Activated CD4-positive, alpha-beta T cell treated with anti-CD3 and anti-CD28 coated beads for 48 hours (primary cell): ENCODE results near the gene CHRDL1.
"Not testable (repeated sequence)": the region's sequence is repeated elsewhere in the genome, so short reads cannot be mapped to it uniquely, and the experiment has no call there.

Source experiments
- DNase-seq: peaks from one replicate; pipeline ENCODE4 v3.0.0-alpha.2; 2020

CHRDL1 gene, protein sequence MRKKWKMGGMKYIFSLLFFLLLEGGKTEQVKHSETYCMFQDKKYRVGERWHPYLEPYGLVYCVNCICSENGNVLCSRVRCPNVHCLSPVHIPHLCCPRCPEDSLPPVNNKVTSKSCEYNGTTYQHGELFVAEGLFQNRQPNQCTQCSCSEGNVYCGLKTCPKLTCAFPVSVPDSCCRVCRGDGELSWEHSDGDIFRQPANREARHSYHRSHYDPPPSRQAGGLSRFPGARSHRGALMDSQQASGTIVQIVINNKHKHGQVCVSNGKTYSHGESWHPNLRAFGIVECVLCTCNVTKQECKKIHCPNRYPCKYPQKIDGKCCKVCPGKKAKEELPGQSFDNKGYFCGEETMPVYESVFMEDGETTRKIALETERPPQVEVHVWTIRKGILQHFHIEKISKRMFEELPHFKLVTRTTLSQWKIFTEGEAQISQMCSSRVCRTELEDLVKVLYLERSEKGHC

DNA sequence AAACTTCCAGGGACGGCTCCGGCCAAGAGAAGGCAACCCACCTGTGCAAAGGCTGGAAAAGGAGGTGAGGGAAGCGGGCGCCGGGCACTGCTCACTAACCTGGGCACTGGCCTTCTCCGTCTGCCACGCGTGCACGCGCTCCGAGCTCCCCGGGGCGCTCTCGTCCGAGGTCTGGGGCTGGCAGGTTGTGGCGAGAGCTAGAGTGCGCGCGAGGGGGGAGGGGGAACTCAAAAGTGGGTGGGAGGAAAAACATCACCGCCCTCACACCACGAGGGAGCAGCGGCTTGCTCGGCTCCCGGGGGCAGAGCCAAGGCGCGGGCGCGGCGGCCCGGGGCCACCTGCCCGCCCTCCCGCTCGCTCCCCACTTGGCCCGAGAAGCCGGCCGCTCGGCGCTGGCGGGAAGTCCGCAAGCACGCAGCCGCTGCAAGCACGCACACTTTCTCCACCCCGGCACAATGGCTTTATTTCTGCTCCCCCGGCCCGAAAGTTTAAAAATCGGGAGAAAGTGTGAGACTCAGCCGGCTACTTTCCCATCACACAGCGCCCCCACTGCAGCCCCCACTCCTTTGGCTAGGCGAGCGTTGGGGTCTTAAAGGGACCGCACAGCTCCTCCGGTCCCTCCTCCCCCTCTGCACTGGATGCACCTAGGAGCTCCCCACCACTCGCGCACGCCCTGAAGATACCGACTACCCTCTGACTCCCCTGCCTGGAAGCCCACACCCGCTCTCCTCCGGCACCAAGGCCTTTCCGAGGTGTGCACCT lies at the start of gene CHRDL1:
Gene CHRDL1, minus strand, starts transcription at position 173 of the 762 bp plus-strand sequence. CDS start 3,636 bp downstream, outside the sequence.
- peak; percentile 2 for DNase-seq

DNA sequence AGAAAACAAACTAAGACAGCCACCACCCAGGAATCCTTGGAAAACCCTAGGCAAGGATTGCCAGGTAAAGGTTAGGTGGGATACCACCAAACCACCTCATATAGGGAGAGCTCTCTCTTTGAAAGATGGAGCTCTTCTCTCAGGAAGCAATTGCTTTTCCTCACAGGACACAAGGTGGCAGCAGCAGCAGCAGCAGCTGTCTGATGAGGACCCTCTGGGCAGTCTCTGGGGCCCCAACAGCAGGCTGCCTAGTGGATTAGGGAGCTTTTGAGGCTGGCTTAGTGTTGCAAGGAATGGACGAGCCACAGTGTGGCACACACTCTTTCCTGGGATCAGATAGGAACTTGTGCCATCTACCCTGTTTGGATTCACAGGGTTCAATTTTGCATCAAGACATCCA lies 41.4 kb upstream of the CHRDL1 start:
- no peak for DNase-seq

DNA sequence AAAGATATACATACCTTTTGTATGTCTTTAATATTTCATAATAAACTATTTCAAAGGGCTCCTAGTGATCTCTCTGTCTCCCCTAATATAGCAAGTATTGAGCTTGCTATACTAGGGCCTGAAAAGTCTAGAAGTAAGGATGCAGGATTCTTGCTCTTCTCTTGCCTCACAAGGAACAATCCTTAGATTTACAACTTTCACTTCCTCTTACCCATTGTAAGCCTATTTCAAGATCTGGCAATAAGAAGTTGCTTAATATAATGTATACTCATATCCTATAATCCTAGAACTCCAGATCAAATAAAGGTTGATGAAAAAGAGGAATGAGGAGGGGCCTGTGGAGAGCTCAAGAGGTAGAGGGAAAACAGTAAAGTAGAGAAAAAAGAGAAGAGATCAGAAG lies 40.8 kb upstream of the CHRDL1 start:
- DNase-seq = no peak

DNA sequence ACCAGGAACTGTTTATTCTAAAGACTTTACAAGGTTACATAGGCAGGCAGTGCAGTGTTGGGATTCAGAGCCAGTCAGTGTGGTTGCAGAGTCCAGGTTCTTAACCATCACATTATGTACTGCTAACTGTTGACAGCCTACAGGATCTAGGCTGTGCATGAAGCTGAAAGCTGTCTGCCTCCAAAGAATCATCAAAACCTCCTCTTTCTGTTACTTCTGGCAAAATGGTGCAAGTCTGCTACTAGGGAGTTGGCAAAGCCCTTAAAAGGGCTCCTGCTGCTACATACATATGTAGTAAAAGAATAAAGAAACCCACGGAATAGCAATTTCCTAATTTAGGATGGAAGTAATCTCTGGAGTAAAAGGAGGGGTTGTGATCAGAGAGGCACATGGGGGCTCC lies 40.4 kb upstream of the CHRDL1 start:
- DNase-seq = no peak

DNA sequence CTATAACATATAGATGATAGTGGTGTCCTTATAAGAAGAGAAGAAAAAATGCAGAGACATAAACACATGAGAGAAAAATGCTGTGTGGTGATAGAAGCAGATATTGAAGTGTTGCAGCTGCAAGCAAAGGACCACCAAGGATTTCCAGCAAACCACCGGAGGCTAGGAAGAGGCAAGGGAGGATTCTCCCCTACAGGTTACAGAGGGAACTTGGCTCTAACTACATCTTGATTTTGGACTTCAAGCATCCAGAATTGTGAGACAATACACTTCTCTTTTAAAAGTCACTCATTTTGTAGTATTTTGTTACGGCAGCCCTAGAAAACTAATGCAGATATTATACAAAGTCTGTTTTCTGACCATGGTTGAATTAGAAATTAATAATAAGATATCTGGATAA lies 30.4 kb upstream of the CHRDL1 start:
- no peak for DNase-seq

DNA sequence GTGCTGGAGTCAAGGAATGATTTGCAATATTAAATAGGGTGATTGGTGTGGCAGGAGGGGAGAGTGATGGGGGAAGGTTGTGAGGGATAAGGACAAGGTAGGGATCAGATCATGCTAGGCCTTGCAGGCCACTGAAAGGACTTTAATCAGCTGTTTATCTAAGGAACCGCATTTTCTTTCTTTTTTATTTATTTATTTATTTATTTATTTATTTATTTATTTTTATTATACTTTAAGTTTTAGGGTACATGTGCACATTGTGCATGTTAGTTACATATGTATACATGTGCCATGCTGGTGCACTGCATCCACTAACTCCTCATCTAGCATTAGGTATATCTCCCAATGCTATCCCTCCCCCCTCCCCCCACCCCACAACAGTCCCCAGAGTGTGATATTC lies 20.9 kb upstream of the CHRDL1 start:
- DNase-seq = not testable (repeated sequence)

DNA sequence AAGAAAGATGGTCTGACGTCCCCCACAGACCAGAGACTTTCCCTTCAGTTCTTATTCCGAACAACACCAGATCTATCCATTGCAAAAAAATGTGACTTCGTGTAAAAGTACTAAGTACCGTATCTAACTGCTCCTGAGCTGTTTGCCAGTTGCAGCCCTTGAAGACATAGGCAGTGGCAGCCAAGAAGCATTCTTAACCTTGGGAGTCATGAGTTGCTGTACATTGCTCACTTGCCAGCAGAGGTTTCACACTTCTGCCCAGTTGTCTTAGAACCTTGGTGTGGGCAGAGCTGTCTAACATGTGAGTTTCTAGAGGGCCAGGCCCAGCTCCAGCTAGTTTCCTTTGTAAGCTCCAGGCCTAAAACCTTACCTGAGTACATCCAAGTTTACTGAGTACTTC lies 10.5 kb upstream of the CHRDL1 start:
- DNase-seq = no peak

DNA sequence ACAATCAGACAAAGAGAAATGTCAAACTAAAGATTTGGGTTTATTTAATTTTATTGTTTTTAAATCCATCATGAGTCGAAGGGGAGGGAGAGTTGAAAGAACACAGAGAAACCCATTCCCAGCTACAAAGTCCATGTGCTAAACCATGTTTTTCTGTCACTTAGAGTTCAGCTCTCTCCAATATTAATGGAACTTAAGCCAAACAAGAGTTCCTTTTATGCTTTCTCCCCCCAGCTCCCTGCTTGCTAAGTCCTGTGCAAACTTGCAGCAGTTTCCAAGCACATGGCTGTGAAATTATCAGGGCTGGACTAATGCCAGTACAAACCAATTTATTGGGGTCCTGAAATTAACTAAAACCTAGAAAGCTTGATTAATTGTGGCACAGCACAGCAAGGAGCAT lies 9.7 kb upstream of the CHRDL1 start:
- DNase-seq = no peak

DNA sequence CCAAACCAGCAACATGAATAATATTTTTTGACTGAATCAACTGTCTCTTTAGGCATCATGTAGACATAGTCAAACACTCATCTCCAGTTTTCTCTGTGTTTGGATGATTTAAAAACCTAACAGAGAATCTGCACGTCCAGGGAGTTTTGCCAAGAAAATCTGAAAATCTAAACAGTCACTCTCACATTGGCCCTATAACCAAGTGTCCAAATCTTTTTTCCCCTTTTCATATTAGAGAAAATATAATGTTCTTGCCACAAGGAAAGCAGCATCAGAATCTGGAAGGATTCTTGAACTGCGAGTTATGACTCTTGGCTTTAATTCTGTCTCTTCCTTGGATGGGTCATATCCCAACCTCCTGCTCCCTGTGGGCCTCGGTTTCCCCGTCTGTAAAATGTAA lies 8.8 kb upstream of the CHRDL1 start:
- no peak for DNase-seq

DNA sequence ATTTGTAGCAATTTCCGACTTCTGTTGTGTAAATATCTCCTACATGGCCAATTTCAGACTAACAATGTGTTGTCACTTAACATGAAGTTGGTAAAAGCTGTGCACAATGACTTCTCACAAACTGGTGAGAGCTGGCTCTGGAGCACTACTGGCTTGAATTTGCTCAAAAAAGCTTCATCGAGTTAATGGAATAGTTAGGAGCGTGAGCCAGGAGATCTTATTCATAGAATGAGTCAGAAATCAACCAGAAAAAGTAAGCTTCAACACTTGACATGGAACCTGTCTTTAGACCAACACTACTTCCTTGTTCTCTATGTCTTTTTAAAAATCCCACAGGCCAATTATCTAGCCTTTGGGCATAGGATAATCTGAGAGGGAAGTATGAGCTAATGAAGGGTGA lies 7.9 kb upstream of the CHRDL1 start:
- DNase-seq = no peak

DNA sequence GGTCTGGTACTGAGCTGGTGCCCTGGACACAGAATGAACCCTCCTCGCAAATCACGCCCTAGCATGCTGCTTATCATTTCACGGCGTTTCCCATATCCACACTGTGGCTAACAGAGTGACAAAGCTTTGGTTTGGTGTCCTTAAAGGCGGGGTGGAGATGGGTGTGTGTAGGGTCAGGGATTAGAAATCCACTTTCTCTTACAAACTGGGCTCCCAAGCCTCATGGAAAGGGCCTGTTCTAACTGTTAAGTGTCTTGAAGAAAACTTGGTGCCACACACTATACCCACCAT lies 735 bp upstream of the CHRDL1 start:
- DNase-seq = no peak

DNA sequence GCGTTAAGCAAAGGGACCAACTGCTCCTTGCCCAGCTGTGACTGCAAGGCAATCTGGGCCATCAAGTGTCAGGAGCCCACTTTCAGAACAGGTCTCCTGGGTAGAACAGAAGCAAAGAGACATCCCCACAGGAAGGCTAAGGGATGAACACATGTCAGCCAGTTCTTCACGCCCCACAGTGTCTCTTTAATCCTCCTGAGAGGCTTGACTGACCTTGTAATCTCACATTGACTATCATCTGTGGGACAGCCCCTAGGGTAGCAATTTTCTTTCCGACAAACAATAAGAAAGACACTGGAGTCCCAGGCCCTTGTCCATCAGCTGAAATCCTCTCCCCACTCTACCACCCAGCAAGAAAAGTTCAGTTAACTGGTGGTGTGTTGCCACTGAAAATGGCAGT lies 1.0 kb downstream of the CHRDL1 start:
- no peak for DNase-seq

DNA sequence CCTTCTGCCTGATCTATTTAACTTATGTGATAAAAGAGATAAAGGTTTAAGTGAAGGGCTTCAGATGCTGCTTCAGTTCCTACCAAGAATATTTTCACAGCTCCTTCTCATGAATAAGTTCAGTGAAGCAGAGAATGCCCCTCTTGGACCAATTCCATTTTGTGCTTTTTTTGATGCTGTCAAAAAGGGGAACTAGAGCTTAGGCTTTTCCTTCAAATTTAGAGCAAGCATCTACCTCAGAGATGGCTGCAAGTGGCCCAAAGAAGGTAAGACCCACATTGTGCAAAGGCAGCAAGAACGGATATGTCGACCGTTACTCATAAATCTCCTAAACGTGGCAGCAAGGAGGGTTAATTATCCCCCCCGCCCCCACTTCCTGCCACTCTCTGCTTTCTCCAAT lies 4.5 kb downstream of the CHRDL1 start:
- DNase-seq = no peak

DNA sequence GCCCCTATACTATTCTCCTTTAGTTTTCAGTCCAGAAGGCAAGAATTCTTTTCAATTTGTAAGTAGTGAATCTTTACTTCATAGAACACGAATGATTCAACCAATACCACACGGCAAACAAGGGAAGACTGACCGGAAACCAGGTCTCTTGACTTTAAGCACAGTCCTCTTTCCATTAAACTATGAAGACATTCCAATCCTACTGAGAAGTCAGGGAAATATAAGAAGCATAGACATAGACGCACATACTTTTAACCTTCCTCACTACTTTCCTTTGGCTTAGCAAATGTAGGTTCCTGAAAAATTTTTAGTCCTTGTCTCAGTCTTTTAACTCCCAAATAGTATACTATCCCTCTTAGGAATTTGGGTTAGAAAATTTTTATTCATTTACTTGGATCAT lies 9.1 kb downstream of the CHRDL1 start:
- DNase-seq = no peak

DNA sequence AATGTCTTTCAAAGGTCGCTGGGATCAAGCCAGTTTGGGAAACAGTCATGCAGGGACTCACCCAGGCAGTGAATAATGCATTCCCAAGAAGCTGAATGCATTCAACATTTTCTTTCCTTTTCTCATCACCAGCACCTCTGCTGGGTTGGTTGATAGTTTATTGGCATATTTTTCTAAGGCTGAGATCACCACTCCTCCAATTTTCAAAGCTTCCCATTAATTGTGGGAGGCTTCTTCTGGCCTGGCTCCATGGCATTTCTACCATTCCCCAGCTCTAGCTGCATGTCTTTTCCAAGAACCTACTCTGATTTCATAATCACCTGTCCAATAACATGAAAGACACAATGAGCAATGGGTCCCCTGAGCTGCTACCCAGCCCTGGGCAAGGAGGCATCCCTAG lies 35.8 kb downstream of the CHRDL1 start:
- no peak for DNase-seq

DNA sequence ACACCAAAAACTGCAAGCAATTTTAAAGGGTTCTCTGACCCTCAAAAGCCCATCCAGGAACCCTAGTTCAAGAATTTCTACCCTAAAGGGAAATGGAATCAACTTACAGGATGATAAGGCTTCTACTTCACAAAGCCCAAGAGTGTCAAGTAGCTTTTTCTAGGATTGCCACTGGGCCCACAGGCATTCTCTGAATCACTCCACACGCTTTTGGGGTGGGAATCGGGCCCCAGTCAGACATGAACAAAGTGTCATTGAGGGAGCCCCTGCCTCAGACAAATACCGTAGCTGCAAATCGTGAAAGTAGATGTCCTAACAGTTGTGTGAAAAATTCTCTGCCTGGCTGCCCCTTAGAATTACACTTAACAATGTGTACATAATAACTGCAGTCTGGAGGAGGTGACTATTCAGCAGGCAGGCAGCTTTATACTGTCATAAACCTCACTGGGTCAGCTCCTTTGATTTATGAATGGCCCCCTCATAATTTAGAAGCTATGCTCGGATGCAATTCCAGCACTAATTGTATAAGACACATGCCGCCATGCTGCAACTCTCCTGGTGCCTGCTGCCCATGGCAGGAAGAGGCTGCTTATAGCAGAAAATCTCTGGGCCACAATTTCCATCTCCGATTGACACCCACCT lies 36.7 kb downstream of the CHRDL1 start:
- no peak for DNase-seq

DNA sequence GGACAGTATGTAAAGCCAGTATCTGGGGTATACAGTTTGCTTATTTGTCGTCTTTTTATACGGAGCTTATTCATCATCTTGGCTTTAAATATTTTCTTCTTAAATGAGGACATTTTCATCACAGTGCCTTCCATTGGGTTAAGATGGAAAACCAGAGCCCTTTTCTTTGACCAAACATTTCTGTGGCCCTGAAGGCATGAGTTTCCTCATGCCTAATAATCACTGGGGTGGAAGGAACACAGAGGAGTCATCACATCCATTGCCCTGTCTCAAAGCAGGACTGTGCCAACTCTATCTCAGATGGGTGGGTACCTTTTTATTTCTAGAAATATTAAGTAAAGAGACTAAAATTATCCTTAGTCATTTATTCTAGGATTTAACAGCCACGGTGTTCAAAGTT lies 40.0 kb downstream of the CHRDL1 start:
- DNase-seq = no peak

DNA sequence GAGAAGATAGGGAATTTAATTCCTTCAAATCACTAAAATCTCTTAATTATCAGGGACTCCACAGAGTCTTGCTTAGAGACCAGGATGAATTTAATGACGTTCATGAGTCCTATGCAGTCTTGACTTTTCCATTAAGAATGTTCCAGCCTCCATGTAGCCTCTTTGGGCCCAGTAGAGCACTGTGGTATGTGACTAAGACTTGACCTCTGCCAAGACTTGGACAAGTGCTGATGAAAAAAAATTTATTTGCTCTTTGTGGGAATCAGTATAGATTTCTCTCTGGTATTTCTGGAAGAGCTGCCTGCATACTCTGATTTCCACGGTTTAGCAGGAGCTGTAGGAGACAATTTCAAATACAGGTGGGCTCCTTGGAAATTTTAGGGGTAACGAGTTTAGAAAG lies 40.6 kb downstream of the CHRDL1 start:
- no peak for DNase-seq

DNA sequence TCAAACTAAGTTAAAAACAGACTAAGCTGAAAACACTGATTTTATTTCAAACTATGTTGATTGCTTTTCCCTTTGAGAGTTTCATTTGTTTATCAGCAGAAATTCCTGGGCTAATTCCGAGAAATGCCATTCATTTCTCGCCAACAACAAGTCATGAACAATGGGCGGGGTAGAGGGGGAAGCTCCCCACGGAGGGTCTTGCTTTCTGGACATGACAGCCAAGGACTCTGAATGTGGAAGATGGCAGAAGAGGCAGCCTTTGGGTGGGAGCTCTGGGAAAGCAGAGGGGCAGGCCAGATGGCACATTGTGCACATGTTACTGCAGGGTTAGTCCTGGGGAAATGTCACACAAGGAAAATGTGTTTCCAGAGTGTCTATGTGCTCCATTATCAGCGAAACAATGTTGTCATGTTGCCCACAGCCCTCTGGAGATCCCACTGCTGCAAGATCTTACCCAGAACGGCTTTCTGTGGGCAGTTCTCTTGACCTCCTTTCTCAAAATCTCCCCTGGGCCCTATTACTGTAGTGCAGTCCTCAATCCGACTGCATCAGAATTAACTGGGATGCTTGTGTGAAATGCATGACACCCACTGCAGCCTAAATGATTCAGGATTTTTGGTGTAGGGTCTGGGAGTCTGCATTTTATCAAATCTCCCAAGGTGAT lies 45.0 kb downstream of the CHRDL1 start:
- no peak for DNase-seq

DNA sequence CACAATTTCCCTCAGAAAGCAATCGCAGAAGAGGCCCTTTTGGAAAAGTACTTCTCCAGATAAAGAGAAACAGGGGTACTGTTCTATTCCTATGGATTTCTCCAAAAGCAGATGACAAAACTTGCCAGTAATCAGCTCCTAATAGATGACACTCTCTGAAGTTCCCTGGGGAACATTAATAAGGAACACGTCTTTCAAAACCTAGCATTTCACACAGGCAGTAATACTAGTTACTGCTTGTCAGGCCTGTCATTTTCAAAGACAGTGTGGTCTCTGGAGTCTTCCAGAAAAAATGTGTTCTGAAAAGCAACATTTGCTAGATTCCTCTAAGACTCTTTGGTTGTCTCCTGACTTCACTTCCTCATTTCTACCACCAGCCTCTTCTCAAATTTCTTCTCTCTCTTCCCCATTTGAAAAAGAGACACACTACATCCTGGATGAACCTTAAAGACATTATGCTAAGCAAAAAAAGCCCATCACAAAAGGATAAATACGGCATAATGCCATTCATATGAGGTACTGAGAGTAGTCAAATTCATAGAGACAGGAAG lies 47.3 kb downstream of the CHRDL1 start:
- DNase-seq = no peak

DNA sequence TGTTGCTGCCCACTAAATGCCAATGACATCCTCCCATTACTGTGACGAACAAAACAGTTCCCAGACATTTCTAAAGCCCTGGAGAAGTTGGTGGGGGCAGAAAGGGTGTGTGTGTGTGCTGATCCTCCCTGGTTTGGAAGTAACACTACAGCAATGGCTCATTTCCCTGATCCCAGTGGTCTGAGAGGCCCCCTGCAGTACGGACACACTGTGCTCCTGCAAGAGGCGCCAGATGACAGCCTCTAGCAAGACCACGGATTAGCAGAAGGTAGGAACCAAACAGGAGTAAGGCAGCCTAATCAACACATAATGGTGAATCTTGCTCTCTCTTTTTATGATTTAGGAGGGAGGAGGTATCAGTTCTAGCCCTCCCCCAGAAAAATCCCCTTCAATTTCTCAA lies 49.6 kb downstream of the CHRDL1 start:
- no peak for DNase-seq

DNA sequence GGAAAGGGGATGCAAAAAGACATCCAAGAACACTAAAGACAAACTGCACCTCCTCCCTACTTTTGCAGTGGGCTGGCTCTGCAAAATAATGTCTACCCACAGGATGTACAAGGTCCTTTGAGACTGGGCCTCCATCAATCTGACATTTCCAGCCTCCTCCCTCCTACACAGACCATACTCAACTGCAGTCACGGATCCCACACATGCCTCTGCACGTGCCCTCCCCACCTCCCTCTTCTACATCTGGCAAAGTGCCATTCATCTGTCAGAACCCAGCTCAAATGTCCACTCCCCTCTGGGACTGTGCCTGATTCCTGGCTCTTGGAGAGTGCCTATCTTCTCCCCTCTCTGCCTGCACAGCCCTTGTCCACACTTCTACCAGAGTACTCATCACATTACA lies 50.3 kb downstream of the CHRDL1 start:
- no peak for DNase-seq

DNA sequence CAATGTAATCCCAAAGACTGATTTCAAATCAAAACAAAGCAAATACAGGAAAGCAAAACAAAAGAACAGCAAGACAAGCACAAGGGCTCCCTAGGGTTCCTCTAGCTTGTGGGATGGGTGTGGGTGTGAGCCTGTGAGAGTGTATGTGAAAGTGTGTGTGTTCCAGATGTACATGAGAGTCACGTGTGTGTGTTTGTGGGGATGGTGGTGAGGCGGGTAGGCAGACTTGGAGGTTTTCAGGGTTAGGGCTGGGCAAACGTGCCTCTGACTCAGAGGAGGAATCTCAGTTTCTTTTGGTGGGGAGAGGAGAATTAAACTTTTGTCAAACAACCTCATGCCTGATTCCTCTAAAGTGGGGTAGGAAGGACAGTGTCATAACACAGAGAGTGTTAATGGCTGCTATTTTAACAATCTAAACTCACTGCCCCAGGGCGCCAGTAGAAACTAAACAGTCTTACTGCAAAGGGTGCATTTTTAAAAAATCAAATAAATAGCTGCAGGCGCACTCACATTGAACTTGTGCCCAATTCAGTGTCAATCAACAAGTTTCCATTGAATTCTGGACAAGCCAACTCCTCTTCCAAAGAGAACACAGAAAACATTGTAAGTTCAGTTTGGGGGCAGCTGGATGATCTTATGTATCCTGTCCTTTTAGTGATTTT lies 51.8 kb downstream of the CHRDL1 start:
- DNase-seq = no peak
